Thymus (tissue), 11 donors: ENCODE measurements around the gene SLC25A41. TPM values are rescaled to one million over a fixed set of nuclear protein-coding genes. Genes with fewer than 3 reads are reported as not detected.
"Not testable (repeated sequence)": the region's sequence is repeated elsewhere in the genome, so short reads cannot be mapped to it uniquely, and the experiment has no call there.

Experiments
- DNase-seq, 9 donors: peaks; one replicate each; pipeline ENCODE4 v3.0.0-alpha.2; 2013; ENCODE audit warnings: low spot score in 9 of 9, low read depth in 6 of 9, missing footprints in 1 of 9
- H3K27ac ChIP-seq, 2 donors: one replicate each; pipeline ENCODE4 v1.5.1; 2013; ENCODE audit warnings: control low read depth in 1 of 2, low read depth in 1 of 2, low read length in 1 of 2, mild to moderate bottlenecking in 1 of 2, moderate library complexity in 1 of 2
- H3K27me3 ChIP-seq, 2 donors: one replicate each; pipeline ENCODE4 v1.5.1; 2013; ENCODE audit warnings: low read length in 1 of 2; ENCODE audit not compliant: control insufficient read depth in 2 of 2, insufficient read depth in 1 of 2
- H3K36me3 ChIP-seq, 2 donors: one replicate each; pipeline ENCODE4 v1.5.1; 2013; ENCODE audit warnings: low read length in 1 of 2, mild to moderate bottlenecking in 1 of 2, moderate library complexity in 1 of 2; ENCODE audit not compliant: control insufficient read depth in 2 of 2, insufficient read depth in 2 of 2
- H3K4me1 ChIP-seq, 2 donors: one replicate each; pipeline ENCODE4 v1.5.1; 2013; ENCODE audit warnings: low read length in 2 of 2; ENCODE audit not compliant: control insufficient read depth in 2 of 2, insufficient read depth in 2 of 2
- H3K4me3 ChIP-seq, 2 donors: one replicate each; pipeline ENCODE4 v1.5.1; 2013; ENCODE audit warnings: low read length in 2 of 2, control low read depth in 1 of 2, mild to moderate bottlenecking in 1 of 2
- H3K9me3 ChIP-seq, 2 donors: one replicate each; pipeline ENCODE4 v1.5.1; 2013; ENCODE audit warnings: low read length in 1 of 2, mild to moderate bottlenecking in 1 of 2; ENCODE audit not compliant: control insufficient read depth in 2 of 2, insufficient read depth in 1 of 2
- WGBS: extraction: QIAGEN DNeasy Blood & Tissue Kit; methylation state at CpG from one replicate; pipeline ENCODE4 v1.1.7; 2013; 5-methylcytosine and 5-hydroxymethylcytosine counted together
- polyA plus RNA-seq: library from polyadenylated mRNA; stranded (reverse); fragments of 200-250 nt; gene quantifications from one replicate; pipeline ENCODE4 v1.2.3, GENCODE V29; 2013
- total RNA-seq: library from RNA; stranded (reverse); fragments of 120-200 nt; gene quantifications from one replicate; pipeline ENCODE4 v1.2.4, GENCODE V29; 2013
- donor health status: healthy.

The SLC25A41 gene
- total and polyA plus RNA-seq, 2 donors = 0.05 to 0.27 TPM

DNA sequence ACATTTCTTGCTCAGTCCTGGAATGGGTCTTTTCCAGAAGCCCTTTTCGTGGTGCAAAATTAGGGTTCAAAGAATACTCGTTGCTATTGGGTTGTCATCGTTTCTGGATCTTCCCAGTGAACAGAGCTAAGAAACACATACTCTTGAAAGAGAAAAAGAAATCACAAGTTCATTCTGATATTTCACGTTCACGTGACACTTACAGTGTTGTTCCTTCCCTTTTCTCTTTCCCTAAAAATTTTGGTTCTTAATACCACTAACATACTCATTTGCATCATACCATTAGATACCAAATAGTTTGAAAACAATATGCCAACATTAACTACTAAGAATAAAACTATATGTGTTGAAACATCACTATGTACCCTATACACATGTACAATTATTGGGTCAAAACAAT is 27.2 kb downstream of the SLC25A41 start:
- no peak for DNase-seq
- Histone ChIP-seq H3K4me3 (no peak overlapping the region), H3K4me1 (peaks cover 0 to 5% of the 10 kb centered on the region in 2 donors), H3K27me3 (no peaks in the 10 kb centered on the region), H3K36me3 (no peaks in the 10 kb centered on the region), H3K9me3 (no peaks in the 10 kb centered on the region), H3K27ac (no peak overlapping the region)
- 89% methylated on average over 5 of the region's 5 CpGs for WGBS

GRCh38 chr19:6402837-6403608 is 30.5 kb downstream of the SLC25A41 start:
- Histone ChIP-seq H3K27me3 (no peaks in the 10 kb centered on the region), H3K36me3 (no peaks in the 10 kb centered on the region), H3K9me3 (no peaks in the 10 kb centered on the region), H3K4me3 (no peak overlapping the region), H3K4me1 (peaks cover 0 to 5% of the 10 kb centered on the region in 2 donors), H3K27ac (no peak overlapping the region)
- 86% methylated on average over 22 of the region's 22 CpGs for WGBS
- no peak for DNase-seq

DNA sequence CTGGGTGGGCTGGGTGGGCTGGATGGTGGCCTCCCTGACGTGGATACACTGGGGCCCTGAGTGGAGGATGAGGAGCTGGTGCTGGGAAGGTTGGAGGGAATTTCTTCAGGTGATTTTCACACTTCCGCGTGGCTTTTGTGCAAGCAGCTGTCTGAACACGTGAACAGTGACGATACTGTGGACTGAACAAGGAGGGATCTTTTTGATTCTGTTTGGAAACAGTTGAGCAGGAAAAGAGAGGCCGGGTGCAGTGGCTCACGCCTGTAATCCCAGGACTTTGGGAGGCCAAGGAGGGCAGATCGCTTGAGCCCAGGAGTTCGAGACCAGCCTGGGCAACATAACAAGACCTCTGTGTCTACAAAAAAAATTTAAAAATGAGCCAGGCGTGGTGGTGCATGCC is 31.5 kb downstream of the SLC25A41 start:
- Histone ChIP-seq H3K9me3 (no peaks in the 10 kb centered on the region), H3K4me3 (no peak overlapping the region), H3K27me3 (no peaks in the 10 kb centered on the region), H3K36me3 (no peaks in the 10 kb centered on the region), H3K27ac (no peak overlapping the region), H3K4me1 (peaks cover 0 to 5% of the 10 kb centered on the region in 2 donors)
- 96% methylated on average over 10 of the region's 10 CpGs for WGBS
- DNase-seq = no peak

DNA sequence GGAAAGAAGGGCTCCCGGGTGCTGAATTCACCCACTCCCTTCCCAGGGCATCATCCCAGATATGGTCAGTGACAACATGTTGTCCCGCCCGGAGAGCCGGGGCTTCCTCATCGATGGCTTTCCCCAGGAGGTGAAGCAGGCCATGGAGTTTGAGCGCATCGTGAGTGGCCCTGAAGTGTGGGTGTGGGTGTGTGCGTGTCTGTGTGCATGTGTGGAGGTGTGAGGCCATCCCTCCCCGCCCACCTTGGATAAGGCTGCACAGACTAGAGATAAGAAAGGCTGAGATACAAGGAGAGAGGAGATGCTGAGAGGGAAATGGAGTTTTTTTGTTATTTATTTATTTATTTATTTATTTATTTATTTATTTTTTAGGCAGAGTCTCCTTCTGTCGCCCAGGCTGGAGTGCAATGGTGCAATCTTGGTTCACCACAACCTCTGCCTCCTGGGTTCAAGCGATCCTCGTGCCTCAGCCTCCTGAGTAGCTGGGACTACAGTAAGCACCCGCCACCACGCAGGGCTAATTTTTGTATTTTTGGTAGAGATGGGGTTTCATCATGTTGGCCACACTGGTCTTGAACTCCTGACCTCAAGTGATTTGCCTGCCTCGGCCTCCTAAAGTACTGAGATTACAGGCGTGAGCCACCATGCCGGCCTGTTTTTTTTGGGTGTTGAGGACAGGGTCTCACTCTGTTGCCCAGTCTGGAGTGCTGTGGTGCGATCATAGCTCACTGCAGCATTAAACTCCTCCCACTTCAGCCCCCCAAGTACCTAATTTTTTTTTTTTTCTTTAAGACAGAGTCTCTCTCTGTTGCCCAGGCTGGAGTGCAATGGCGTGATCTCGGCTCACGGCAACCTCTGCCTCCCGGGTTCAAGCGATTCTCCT is 33.3 kb downstream of the SLC25A41 start:
- H3K36me3 ChIP-seq, H3K27me3 ChIP-seq, H3K27ac ChIP-seq, H3K4me1 ChIP-seq, H3K9me3 ChIP-seq, DNase-seq, H3K4me3 ChIP-seq: not testable (repeated sequence)
- 95% methylated on average over 23 of the region's 23 CpGs for WGBS

DNA sequence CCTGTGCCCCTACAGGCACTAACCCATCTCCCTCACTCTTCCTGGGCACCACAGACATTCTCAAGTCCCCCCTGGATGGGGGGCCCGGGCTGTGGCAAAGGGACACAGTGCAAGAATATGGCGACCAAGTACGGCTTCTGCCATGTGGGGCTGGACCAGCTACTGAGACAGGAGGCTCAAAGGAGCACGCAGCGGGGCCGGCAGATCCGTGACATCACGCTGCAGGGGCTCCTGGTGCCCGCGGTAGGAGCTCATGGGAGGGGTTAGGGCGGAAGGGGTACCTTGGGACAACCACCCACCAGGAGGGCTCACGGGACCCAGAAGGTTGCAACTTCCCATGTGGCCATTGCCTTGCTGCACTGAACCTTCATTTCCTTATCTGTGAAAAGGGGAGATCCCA is 37.3 kb downstream of the SLC25A41 start:
- Histone ChIP-seq H3K9me3 (no peaks in the 10 kb centered on the region), H3K27ac (no peak overlapping the region), H3K4me1 (peaks cover 7 to 15% of the 10 kb centered on the region in 2 donors), H3K27me3 (no peaks in the 10 kb centered on the region), H3K4me3 (no peak overlapping the region), H3K36me3 (no peaks in the 10 kb centered on the region)
- DNase-seq = no peak
- 96% methylated on average over 12 of the region's 12 CpGs for WGBS

DNA sequence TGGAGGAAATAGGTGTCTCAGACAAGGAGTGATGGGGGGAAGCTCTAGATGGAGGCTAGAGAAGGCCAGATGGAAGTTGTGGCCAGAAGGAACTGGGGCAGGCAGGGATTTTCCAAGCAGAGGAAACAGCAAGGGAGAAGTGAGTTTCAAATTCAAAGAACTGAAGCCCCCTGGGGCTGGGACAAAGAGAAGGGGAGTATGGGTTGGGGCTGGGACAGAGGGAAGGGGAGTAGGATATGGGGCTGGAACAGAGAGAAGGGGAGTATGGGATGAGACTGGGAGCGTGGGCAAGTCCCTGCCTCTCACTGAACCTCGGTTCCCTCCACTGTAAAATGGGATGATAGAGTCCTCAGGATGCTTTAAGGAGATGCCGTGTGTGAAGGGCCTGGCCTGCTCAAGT is 38.7 kb downstream of the SLC25A41 start:
- peaks cover 7 to 17% of the 10 kb centered on the region in 2 donors for H3K4me1 ChIP-seq
- no peak for DNase-seq
- no peaks in the 10 kb centered on the region for H3K27me3 ChIP-seq
- H3K9me3 ChIP-seq = no peaks in the 10 kb centered on the region
- no peak overlapping the region for H3K4me3 ChIP-seq
- no peak overlapping the region for H3K27ac ChIP-seq
- 97% methylated on average over 3 of the region's 3 CpGs for WGBS
- peaks cover 0 to 8% of the 10 kb centered on the region in 2 donors for H3K36me3 ChIP-seq

DNA sequence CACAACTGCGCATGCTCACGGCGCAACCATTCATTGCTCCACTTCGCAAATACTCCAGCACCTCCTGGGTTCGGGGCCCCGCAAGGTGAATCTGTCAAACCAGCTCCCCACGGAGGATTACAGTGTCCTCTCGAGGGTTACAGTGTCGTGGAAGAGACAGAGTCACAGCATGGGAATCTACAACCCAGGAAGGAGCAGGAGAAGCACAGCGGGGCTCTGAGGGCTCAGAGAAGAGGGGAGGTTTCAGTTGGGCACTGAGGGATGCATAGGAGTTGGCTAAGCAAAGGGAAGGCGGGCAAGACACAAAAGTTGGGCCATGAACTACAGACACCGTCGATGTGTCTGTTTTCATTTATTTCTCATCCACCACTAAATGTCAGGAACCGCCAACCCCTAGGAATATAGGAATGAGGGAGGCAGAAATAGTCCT is 39.6 kb downstream of the SLC25A41 start:
- 28% methylated on average over 14 of the region's 14 CpGs for WGBS
- Histone ChIP-seq H3K9me3 (no peaks in the 10 kb centered on the region), H3K27me3 (no peaks in the 10 kb centered on the region), H3K36me3 (peaks cover 5 to 17% of the 10 kb centered on the region in 2 donors), H3K4me3 (peak overlapping the region; percentile 54 to 82), H3K27ac (peak overlapping the region; percentile 72 to 87), H3K4me1 (peaks cover 7 to 17% of the 10 kb centered on the region in 2 donors)
- DNase-seq = no peak

GRCh38 chr19:6393074-6393982 is 40.2 kb downstream of the SLC25A41 start, which contains the start of gene GTF2F1:
Gene GTF2F1, minus strand, starts transcription at chr19:6393164. Its CDS starts 169 bp downstream, at chr19:6392995.
- Histone ChIP-seq H3K27me3 (no peaks in the 10 kb centered on the region), H3K9me3 (no peaks in the 10 kb centered on the region), H3K4me3 (peak within 1 kb of the TSS; percentile 54 to 82), H3K27ac (peak within 1 kb of the TSS; percentile 72 to 87), H3K4me1 (peaks cover 7 to 17% of the 10 kb centered on the region in 2 donors), H3K36me3 (peaks cover 10 to 23% of the 10 kb centered on the region in 2 donors)
- peak; percentile 89 to 97 (median 93) for DNase-seq
- under 1% methylated on average over 69 of the region's 69 CpGs for WGBS
